Myocyte (in vitro differentiated cells): ENCODE measurements around the gene UHRF2. TPM values are rescaled to one million over a fixed set of nuclear protein-coding genes. Genes with fewer than 3 reads are reported as not detected.

Experiments used
- total RNA-seq: library from RNA; depleted of rRNA; stranded (reverse); fragments of >200 nt; gene quantifications from 2 replicates; pipeline ENCODE4 v1.2.3, GENCODE V29; 2014

Gene UHRF2
- total RNA-seq, 1 donor from 2014 or later, result 42.0 TPM

Other genes starting within 250 kb of the UHRF2 start
- gene IL33, start 197.4 kb upstream of the UHRF2 start, total RNA-seq, result 0.10 TPM in 1 of 2 replicates, not detected in the other
- not detected in 2 replicates for gene TPD52L3, start 84.8 kb upstream of the UHRF2 start, total RNA-seq
- gene GLDC, start 232.5 kb downstream of the UHRF2 start, total RNA-seq, result 0.26 and 0.62 TPM in 2 replicates